ENCODE data around the gene XPOT.

Gene XPOT

GRCh38 chr12:64430886-64431285, 26.7 kb downstream of the XPOT start:
- Histone ChIP-seq H3K27ac (ENCODE audit: poor library complexity, severe bottlenecking) (no peak overlapping the region), H3K4me3 (ENCODE audit: severe bottlenecking) (no peak overlapping the region), H3K4me1 (ENCODE audit: insufficient read depth, poor library complexity, severe bottlenecking) (no peaks in the 10 kb centered on the region), H3K9me3 (ENCODE audit: severe bottlenecking) (no peaks in the 10 kb centered on the region), H3K36me3 (ENCODE audit: low read depth) (peaks cover 100% of the 10 kb centered on the region), H3K27me3 (ENCODE audit: insufficient read depth, poor library complexity, severe bottlenecking) (no peaks in the 10 kb centered on the region)
- ATAC-seq (ENCODE audit: low read depth) (no peak), DNase-seq (ENCODE audit: low spot score) (no peak)
- no peak for TF ChIP-seq CTCF (IDR thresholded peaks at IDR 0.05; ENCODE audit: poor library complexity, severe bottlenecking)

DNA sequence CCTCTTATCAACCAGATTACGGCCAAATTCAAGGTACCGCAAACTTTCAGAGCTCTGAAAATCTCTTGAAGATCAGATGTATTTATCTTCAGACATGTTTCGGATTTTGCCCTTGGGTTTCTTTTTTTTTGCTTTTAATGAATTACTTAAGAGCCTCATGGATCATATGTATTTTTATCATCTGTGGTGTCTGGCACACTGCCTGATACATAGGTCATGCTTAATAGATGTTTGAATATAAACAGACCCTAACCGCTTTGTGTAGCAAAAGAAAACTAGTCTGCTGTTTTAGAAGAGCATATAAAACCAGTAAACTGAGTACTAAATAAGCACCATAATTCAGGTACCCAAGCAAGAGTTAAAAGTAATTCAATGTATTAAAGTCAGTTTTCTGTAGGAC, 27.6 kb downstream of the XPOT start:
- Histone ChIP-seq H3K4me1 (ENCODE audit: insufficient read depth, poor library complexity, severe bottlenecking) (no peaks in the 10 kb centered on the region), H3K4me3 (ENCODE audit: severe bottlenecking) (no peak overlapping the region), H3K36me3 (ENCODE audit: low read depth) (peaks cover 100% of the 10 kb centered on the region), H3K27me3 (ENCODE audit: insufficient read depth, poor library complexity, severe bottlenecking) (no peaks in the 10 kb centered on the region), H3K9me3 (ENCODE audit: severe bottlenecking) (no peaks in the 10 kb centered on the region), H3K27ac (ENCODE audit: poor library complexity, severe bottlenecking) (no peak overlapping the region)
- TF ChIP-seq CTCF (IDR thresholded peaks at IDR 0.05; ENCODE audit: poor library complexity, severe bottlenecking): no peak
- ATAC-seq (ENCODE audit: low read depth) (no peak), DNase-seq (ENCODE audit: low spot score) (no peak)

- DNase-seq (ENCODE audit: low spot score) (no peak), ATAC-seq (ENCODE audit: low read depth) (no peak)
- Histone ChIP-seq H3K27ac (ENCODE audit: poor library complexity, severe bottlenecking) (no peak overlapping the region), H3K9me3 (ENCODE audit: severe bottlenecking) (no peaks in the 10 kb centered on the region), H3K27me3 (ENCODE audit: insufficient read depth, poor library complexity, severe bottlenecking) (no peaks in the 10 kb centered on the region), H3K4me1 (ENCODE audit: insufficient read depth, poor library complexity, severe bottlenecking) (no peaks in the 10 kb centered on the region), H3K36me3 (ENCODE audit: low read depth) (peaks cover 100% of the 10 kb centered on the region), H3K4me3 (ENCODE audit: severe bottlenecking) (no peak overlapping the region)
- no peak for TF ChIP-seq CTCF (IDR thresholded peaks at IDR 0.05; ENCODE audit: poor library complexity, severe bottlenecking)
Measured at GRCh38 chr12:64433915-64434314, 29.7 kb downstream of the XPOT start.

- no peak for ATAC-seq (ENCODE audit: low read depth)
- H3K36me3 ChIP-seq (ENCODE audit: low read depth): peaks cover 100% of the 10 kb centered on the region
Measured at GRCh38 chr12:64440100-64440499, 35.9 kb downstream of the XPOT start.

More at GRCh38 chr12:64440100-64440499, 35.9 kb downstream of the XPOT start:
- no peak for TF ChIP-seq CTCF (IDR thresholded peaks at IDR 0.05; ENCODE audit: poor library complexity, severe bottlenecking)
- H3K4me3 ChIP-seq (ENCODE audit: severe bottlenecking): no peak overlapping the region
- H3K4me1 ChIP-seq (ENCODE audit: insufficient read depth, poor library complexity, severe bottlenecking): no peaks in the 10 kb centered on the region
- no peak overlapping the region for H3K27ac ChIP-seq (ENCODE audit: poor library complexity, severe bottlenecking)
- no peaks in the 10 kb centered on the region for H3K9me3 ChIP-seq (ENCODE audit: severe bottlenecking)
- no peak for DNase-seq (ENCODE audit: low spot score)
- no peaks in the 10 kb centered on the region for H3K27me3 ChIP-seq (ENCODE audit: insufficient read depth, poor library complexity, severe bottlenecking)
